ENCODE data around the gene CDX4. TPM values are rescaled to one million over a fixed set of nuclear protein-coding genes. Genes with fewer than 3 reads are reported as not detected.

CDX4 gene
- 0.50 and 2.0 TPM in 2 replicates for total RNA-seq (2014; rRNA removed; shearing (Covaris generic))
- polyA plus RNA-seq (2016; fragmentation: Nextera tagmentation; extraction: Ambion mirVana): 2.5 and 2.7 TPM in 2 replicates
- long read RNA-seq: 0 reads

GRCh38 chrX:73446831-73447230 is at the start of gene CDX4:
Gene CDX4, plus strand, starts transcription at chrX:73447053. Its CDS starts 201 bp downstream, at chrX:73447254.
- H3K4me1 Mint-ChIP-seq: peaks cover 16% of the 10 kb centered on the region
- DNase-seq (ENCODE audit: low spot score) (peak; percentile 64), ATAC-seq (peak; percentile 69)
- Histone ChIP-seq H3F3A (replicated peaks; ENCODE audit: low read depth) (no peaks in the 10 kb centered on the region), H3K79me2 (replicated peaks; ENCODE audit: insufficient read depth) (no peaks in the 10 kb centered on the region), H3K9me2 (ENCODE audit: insufficient read depth) (no peaks in the 10 kb centered on the region), H3K27me3 (ENCODE audit: insufficient read depth) (peaks cover 80% of the 10 kb centered on the region), H4K20me1 (replicated peaks; ENCODE audit: insufficient read depth) (no peaks in the 10 kb centered on the region; the same call in 1 of the 2 replicates), H2AFZ (peak within 1 kb of the TSS; percentile 80; the same call in 1 of the 2 replicates), H3K36me3 (ENCODE audit: insufficient read depth) (no peaks in the 10 kb centered on the region), H3K4me2 (peak within 1 kb of the TSS; percentile 80), H3K27ac (ENCODE audit: low read depth) (no peak within 1 kb of the TSS), H3K4me3 (peak within 1 kb of the TSS; percentile 49), H3K4me1 (ENCODE audit: insufficient read depth) (peaks cover 16% of the 10 kb centered on the region)
- no peaks in the 10 kb centered on the region; the same call in 2 of the 3 replicates for H3K9me3 Mint-ChIP-seq
- TF ChIP-seq POLR2AphosphoS5 (IDR thresholded peaks at IDR 0.05; ENCODE audit: low read depth): no peak
- TF ChIP-seq EZH2 (IDR thresholded peaks at IDR 0.05; ENCODE audit: low read depth, unreplicated experiment): no peak
- TF ChIP-seq CREB1 (CRISPR knock-in tag; IDR thresholded peaks at IDR 0.05; ENCODE audit: low read depth): no peak
- TF ChIP-seq CTCF (conservative IDR thresholded peaks at IDR 0.05; ENCODE audit: low read depth in 2 of 2): no peak
- no peak for TF ChIP-seq ZNF462 (CRISPR knock-in tag; IDR thresholded peaks at IDR 0.05)
- TF ChIP-seq ZNF114 (CRISPR knock-in tag; IDR thresholded peaks at IDR 0.05): no peak
- no peak for TF ChIP-seq NANOG (IDR thresholded peaks at IDR 0.05; ENCODE audit: borderline replicate concordance)
- no peaks in the 10 kb centered on the region for H3K36me3 Mint-ChIP-seq (ENCODE audit: low read depth)
- no peak within 1 kb of the TSS for H3K4me3 Mint-ChIP-seq
- no peak within 1 kb of the TSS for H3K27ac Mint-ChIP-seq
- H3K27me3 Mint-ChIP-seq (ENCODE audit: insufficient read depth, low read depth, poor library complexity): peaks cover 5% of the 10 kb centered on the region

Measured in GM23338 (cell line).